Large intestine (tissue), 3 donors: ENCODE data around the gene ARHGAP26. TPM values are rescaled to one million over a fixed set of nuclear protein-coding genes. Genes with fewer than 3 reads are reported as not detected.

Experiments used
- DNase-seq, 2 donors: peaks; one replicate each; pipeline versions ENCODE4 v3.0.0 to v3.0.0-alpha.2; 2013
- H3K27ac ChIP-seq: one replicate; pipeline ENCODE4 v1.5.1; 2013; ENCODE audit warnings: low read length
- H3K27me3 ChIP-seq: 2 replicates; pipeline ENCODE4 v1.6.1; 2013; ENCODE audit warnings: low read length; ENCODE audit not compliant: control insufficient read depth, insufficient read depth
- H3K36me3 ChIP-seq: 2 replicates; pipeline ENCODE4 v1.6.1; 2013; ENCODE audit warnings: low read length; ENCODE audit not compliant: control insufficient read depth, insufficient read depth
- H3K4me1 ChIP-seq: one replicate; pipeline ENCODE4 v1.6.1; 2013; ENCODE audit warnings: low read length; ENCODE audit not compliant: control insufficient read depth, insufficient read depth
- H3K4me3 ChIP-seq: one replicate; pipeline ENCODE4 v1.5.1; 2013; ENCODE audit warnings: low read length
- H3K9me3 ChIP-seq: one replicate; pipeline ENCODE4 v1.6.1; 2013; ENCODE audit warnings: mild to moderate bottlenecking, low read depth, low read length, moderate library complexity; ENCODE audit not compliant: control insufficient read depth
- WGBS: methylation state at CpG from one replicate; pipeline ENCODE4 v1.1.5; 2013; ENCODE audit warnings: low lambda C conversion rate; ENCODE audit not compliant: insufficient coverage; 5-methylcytosine and 5-hydroxymethylcytosine counted together
- polyA plus RNA-seq: library from polyadenylated mRNA; unstranded; fragments of 120-200 nt; gene quantifications from one replicate; pipeline ENCODE4 v1.2.1, GENCODE V29; 2013

The ARHGAP26 gene
- polyA plus RNA-seq, 1 donor, result 31.8 TPM

GRCh38 chr5:143182106-143182505 lies 411.9 kb downstream of the ARHGAP26 start:
- Histone ChIP-seq H3K9me3 (no peaks in the 10 kb centered on the region), H3K27ac (no peak overlapping the region), H3K27me3 (no peaks in the 10 kb centered on the region), H3K4me1 (peaks cover 10% of the 10 kb centered on the region), H3K4me3 (no peak overlapping the region), H3K36me3 (peaks cover 5% of the 10 kb centered on the region)
- DNase-seq, result no peak
- WGBS, result no CpG with 5 or more reads among the region's 3 CpGs

DNA sequence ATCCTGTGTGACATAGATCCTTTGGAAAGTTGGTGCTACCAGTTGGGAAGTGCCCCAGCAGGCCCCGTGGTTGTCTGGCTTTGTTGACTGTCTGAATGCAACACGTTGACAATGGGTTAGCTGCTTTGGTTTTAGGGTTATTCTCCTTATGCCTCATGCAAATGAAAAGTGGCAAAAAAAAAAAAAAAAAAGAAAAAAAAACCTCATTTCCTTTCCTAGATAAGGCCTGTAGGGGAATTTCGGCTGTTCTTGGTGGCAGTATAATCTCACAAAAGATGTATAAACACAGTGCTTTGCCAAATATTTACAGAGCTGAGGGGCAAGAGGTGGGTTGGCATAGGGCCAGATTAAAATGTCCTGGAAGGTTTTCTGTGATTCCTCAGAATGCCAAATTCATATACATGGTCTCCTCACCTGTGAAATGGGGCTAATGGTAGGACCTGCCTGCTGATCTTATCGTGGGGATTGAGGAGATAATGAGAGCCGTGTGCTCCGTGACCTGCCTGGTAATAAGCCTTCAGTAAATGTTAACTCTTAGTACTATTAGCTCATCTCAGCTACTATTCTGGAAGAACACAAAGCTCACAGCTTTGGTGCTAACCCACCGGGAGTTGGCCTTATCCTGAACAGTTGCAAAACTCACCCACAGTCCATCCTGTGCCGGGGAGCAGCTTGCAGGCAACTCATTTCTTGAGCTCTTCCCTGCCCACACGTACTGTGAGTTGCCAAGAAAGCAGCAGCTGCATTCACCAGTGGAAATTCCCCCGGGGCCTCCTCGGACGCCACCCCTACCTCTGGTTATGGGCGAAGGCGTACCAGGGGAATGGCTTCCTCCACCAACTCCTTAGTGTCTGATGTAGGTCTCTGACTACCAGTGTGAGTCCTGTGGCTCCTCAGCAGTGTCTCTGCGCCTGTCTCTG lies 413.0 kb downstream of the ARHGAP26 start:
- peaks cover 10% of the 10 kb centered on the region for H3K4me1 ChIP-seq
- no CpG with 5 or more reads among the region's 15 CpGs for WGBS
- H3K36me3 ChIP-seq, result peaks cover 5% of the 10 kb centered on the region
- H3K9me3 ChIP-seq, result no peaks in the 10 kb centered on the region
- H3K4me3 ChIP-seq, result no peak overlapping the region
- DNase-seq, result peak in 1 of 2 donors; percentile 60
- no peak overlapping the region for H3K27ac ChIP-seq
- H3K27me3 ChIP-seq, result no peaks in the 10 kb centered on the region

DNA sequence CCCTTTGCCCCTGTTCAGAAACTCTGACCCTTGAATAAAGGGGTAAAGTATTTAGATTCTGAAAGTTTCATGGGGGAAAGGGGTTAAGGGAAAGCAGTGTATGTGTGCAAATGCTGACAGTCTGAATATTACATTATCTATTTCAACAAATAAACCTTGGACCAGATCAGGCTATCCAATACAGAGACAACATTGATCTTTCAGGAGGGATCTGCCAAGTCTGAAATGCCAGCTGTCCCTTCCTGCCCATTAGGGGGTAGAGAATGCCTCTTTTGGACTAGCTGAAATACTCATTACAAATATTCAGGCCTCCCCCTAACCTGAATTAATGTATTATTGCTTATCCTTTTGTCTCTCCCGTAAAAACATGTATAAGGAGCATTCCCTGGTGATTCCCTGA lies 413.8 kb downstream of the ARHGAP26 start:
- peaks cover 5% of the 10 kb centered on the region for H3K36me3 ChIP-seq
- DNase-seq, result no peak
- peaks cover 10% of the 10 kb centered on the region for H3K4me1 ChIP-seq
- no CpG with 5 or more reads among the region's 1 CpG for whole genome bisulfite sequencing
- no peak overlapping the region for H3K4me3 ChIP-seq
- H3K27me3 ChIP-seq, result no peaks in the 10 kb centered on the region
- H3K27ac ChIP-seq, result no peak overlapping the region
- H3K9me3 ChIP-seq, result no peaks in the 10 kb centered on the region

- Histone ChIP-seq H3K9me3 (peaks cover 7% of the 10 kb centered on the region), H3K4me1 (peaks cover 10% of the 10 kb centered on the region), H3K27ac (no peak overlapping the region), H3K4me3 (no peak overlapping the region), H3K27me3 (no peaks in the 10 kb centered on the region), H3K36me3 (peaks cover 2% of the 10 kb centered on the region)
- no peak for DNase-seq
Measured at GRCh38 chr5:143186623-143187022, 416.4 kb downstream of the ARHGAP26 start.

- WGBS, result no CpG with 5 or more reads among the region's 8 CpGs
- Histone ChIP-seq H3K27ac (no peak overlapping the region), H3K4me3 (no peak overlapping the region), H3K36me3 (peaks cover 2% of the 10 kb centered on the region), H3K9me3 (peaks cover 7% of the 10 kb centered on the region), H3K27me3 (no peaks in the 10 kb centered on the region), H3K4me1 (peaks cover 10% of the 10 kb centered on the region)
- no peak for DNase-seq
Measured at GRCh38 chr5:143187495-143187894, 417.3 kb downstream of the ARHGAP26 start.

DNA sequence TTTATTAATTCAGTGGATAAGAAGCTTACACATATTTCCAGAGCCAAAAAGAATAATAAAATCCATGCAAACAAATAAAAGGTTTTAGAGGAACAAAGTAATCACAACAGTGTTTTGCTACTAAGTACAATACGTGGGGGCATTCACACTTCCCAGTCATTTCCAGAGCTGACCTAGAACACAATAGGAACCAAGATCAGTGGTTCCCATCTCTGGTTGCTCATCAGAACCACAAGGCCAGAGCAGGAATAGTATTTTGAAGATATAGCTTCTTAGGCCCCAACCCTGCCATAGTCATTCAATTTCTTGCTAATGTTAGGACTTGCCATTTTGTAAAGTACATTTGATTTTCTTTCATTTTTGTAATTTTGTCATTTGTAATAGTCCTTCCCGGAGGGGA lies 417.9 kb downstream of the ARHGAP26 start:
- DNase-seq, result no peak
- 100% methylated on average over 1 of the region's 2 CpGs for WGBS

GRCh38 chr5:143188692-143189091 lies 418.5 kb downstream of the ARHGAP26 start:
- 100% methylated on average over 2 of the region's 3 CpGs for WGBS
- Histone ChIP-seq H3K9me3 (peaks cover 7% of the 10 kb centered on the region), H3K27ac (no peak overlapping the region), H3K4me3 (no peak overlapping the region), H3K27me3 (no peaks in the 10 kb centered on the region), H3K36me3 (peaks cover 2% of the 10 kb centered on the region), H3K4me1 (no peaks in the 10 kb centered on the region)
- no peak for DNase-seq

More for the DNA sequence above, 417.9 kb downstream of the ARHGAP26 start:
- H3K4me3 ChIP-seq, result no peak overlapping the region
- peaks cover 2% of the 10 kb centered on the region for H3K36me3 ChIP-seq
- H3K27me3 ChIP-seq, result no peaks in the 10 kb centered on the region
- H3K4me1 ChIP-seq, result peaks cover 6% of the 10 kb centered on the region
- no peak overlapping the region for H3K27ac ChIP-seq
- peaks cover 7% of the 10 kb centered on the region for H3K9me3 ChIP-seq

- H3K9me3 ChIP-seq, result peaks cover 7% of the 10 kb centered on the region
- H3K4me3 ChIP-seq, result no peak overlapping the region
- H3K27ac ChIP-seq, result no peak overlapping the region
- no peak for DNase-seq
- H3K36me3 ChIP-seq, result peaks cover 2% of the 10 kb centered on the region
- no CpG with 5 or more reads among the region's 3 CpGs for WGBS
- H3K4me1 ChIP-seq, result no peaks in the 10 kb centered on the region
- H3K27me3 ChIP-seq, result no peaks in the 10 kb centered on the region
Measured at GRCh38 chr5:143190260-143190810, 420.2 kb downstream of the ARHGAP26 start.

- DNase-seq, result no peak
- no peak overlapping the region for H3K27ac ChIP-seq
- H3K4me3 ChIP-seq, result no peak overlapping the region
- no peaks in the 10 kb centered on the region for H3K4me1 ChIP-seq
- WGBS, result no CpG with 5 or more reads among the region's 4 CpGs
- H3K9me3 ChIP-seq, result peaks cover 7% of the 10 kb centered on the region
- H3K36me3 ChIP-seq, result peaks cover 2% of the 10 kb centered on the region
- no peaks in the 10 kb centered on the region for H3K27me3 ChIP-seq
Measured at GRCh38 chr5:143191720-143192119, 421.5 kb downstream of the ARHGAP26 start.

DNA sequence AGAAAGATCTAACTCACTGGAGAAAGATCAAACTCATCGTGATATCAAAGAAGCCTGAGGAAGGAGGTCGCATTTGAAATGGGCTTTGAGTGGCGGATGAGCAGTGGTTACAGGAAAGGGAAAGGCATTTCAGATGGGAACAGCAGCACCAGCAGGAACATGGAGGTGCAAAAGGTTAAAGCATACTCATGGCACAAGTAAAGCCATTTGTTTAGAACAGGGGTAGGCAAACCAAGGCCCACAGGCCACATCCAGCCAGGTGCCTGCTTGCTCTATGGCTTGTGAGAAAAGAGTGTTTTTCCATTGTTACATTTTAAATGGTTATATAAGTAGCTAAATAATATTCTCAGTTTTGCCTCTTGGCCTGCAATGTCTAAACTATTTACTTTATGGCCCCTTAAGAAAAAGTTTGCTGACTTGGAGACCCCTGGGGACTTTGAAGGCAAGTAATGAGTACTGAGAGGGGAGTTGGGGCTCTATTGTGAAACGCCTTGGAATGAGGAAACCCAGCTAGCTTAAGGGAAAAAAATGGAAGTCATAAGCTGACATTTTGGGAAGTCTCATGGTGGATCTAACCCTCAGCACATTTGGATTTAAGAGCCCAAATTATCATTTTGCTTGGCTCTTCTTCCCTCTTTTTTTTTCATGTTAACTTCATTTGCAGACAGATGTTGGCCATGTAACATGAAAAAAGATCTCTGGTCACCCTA lies 422.2 kb downstream of the ARHGAP26 start:
- Histone ChIP-seq H3K9me3 (peaks cover 7% of the 10 kb centered on the region), H3K27ac (no peak overlapping the region), H3K27me3 (no peaks in the 10 kb centered on the region), H3K36me3 (peaks cover 2% of the 10 kb centered on the region), H3K4me3 (no peak overlapping the region), H3K4me1 (no peaks in the 10 kb centered on the region)
- DNase-seq, result no peak
- WGBS, result 100% methylated on average over 1 of the region's 4 CpGs
